C4-2B (cell line): ENCODE measurements around the gene HLF.

ENCODE experiments used
- H3K27ac ChIP-seq: fragments of 450-650 bp; 2 replicates; pipeline ENCODE4 v1.5.1; 2017
- CTCF ChIP-seq: fragments of 450-650 bp; conservative IDR thresholded peaks from 2 replicates; pipeline ENCODE4 v1.5.1; 2017; ENCODE audit warnings: mild to moderate bottlenecking
- ZFX ChIP-seq: fragments of 450-650 bp; IDR thresholded peaks from 2 replicates; pipeline ENCODE4 v1.6.1; 2017

Gene HLF

GRCh38 chr17:55248077-55248476 lies 16.7 kb upstream of the HLF start:
- no peak for TF ChIP-seq ZFX
- no peak for TF ChIP-seq CTCF
- H3K27ac ChIP-seq = no peak overlapping the region

- no peak overlapping the region for H3K27ac ChIP-seq
- TF ChIP-seq ZFX (no peak), CTCF (no peak)
Observed at GRCh38 chr17:55249861-55250260, 14.9 kb upstream of the HLF start.

- no peak for TF ChIP-seq ZFX
- TF ChIP-seq CTCF = no peak
- no peak overlapping the region for H3K27ac ChIP-seq
Observed at GRCh38 chr17:55254375-55254774, 10.4 kb upstream of the HLF start.

DNA sequence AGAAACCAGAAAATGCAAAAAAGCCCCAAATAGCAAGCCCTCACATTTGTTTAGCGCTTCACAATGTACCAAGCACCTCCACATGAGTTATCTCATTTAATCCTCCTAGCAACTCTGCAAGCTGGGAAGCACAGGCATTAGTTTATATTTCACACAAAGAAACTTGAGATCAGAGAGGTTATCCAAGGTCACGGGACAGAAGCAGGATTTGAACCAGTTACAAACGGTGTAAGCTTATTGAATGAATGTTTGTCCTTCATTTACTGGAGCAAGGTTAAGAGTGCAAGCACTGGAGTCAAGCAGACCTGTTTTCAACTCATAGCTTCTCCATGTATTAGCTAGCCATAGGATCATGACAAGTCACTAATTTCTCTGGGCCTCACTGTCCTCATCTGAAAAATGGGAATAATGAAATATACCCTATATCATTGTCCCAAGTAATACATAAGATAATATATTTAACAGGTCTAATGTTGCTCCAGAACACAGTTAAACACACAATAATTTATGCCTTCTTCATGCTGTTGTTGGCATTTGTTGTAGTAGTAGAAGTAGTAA lies 6.1 kb upstream of the HLF start:
- no peak overlapping the region for H3K27ac ChIP-seq
- no peak for TF ChIP-seq ZFX
- TF ChIP-seq CTCF = no peak

DNA sequence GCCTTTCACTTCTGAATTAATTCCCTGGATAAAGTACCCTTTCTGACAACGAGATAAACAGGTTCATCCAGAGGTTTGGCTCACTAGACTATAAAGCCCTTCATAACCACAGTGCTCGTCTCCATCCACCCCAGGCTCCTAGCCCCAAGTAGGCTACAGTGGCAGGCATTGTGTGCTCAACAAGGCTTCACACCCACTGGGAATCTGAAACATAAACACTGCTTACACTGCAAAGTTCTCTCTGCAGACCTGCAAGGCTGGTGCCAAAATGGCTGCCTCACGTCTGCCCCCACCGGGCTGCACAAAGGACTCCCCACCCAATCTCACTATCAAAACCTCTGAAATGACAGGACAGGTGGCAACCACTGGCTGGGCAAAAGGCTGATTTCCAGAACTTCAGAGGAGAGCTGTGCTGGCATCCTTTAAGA lies 5.1 kb upstream of the HLF start:
- H3K27ac ChIP-seq = no peak overlapping the region
- TF ChIP-seq ZFX (no peak), CTCF (no peak)

DNA sequence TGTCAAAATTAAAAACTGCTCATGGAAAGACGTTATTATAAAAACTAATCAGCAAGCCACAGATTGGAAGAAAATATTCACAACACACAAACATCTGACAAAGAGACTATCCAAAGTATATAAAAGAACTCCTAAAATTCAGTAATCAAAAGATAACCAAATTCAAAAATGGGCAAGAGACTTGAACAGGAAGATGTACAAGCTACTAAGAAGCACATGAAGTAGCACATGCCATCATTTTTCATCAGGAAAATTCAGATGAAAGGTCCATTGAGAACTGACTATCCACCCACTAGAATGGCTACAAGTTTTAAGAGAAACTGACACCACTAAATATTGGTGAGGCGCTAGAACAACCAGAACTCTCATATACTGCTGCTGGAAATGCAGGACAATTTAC lies 3.4 kb upstream of the HLF start:
- no peak for TF ChIP-seq CTCF
- TF ChIP-seq ZFX = no peak
- no peak overlapping the region for H3K27ac ChIP-seq

GRCh38 chr17:55263569-55264277 lies 1.0 kb upstream of the HLF start:
- H3K27ac ChIP-seq = no peak overlapping the region
- TF ChIP-seq CTCF (no peak), ZFX (no peak)
